H1 (cell line): ENCODE results near the gene ATP4A. TPM values are rescaled to one million over a fixed set of nuclear protein-coding genes. Genes with fewer than 3 reads are reported as not detected.

ENCODE experiments used
- CTCF ChIA-PET: fragments of 300-600 bp; sonication (Branson Sonifier 250); formaldehyde crosslinking; loops from one replicate; lab custom pipeline; 2021; ENCODE audit not compliant: partially characterized antibody; lab: Charles Lee
- POLR2A ChIA-PET: fragments of 300-600 bp; sonication (Branson Sonifier 250); formaldehyde crosslinking; loops from one replicate; lab custom pipeline; 2021; ENCODE audit warnings: inconsistent platforms; ENCODE audit not compliant: partially characterized antibody; lab: Charles Lee
- DNase-seq, 2 experiments: peaks; one replicate each; pipeline versions ENCODE4 v3.0.0 to v3.0.0-alpha.2; 2010 to 2022; ENCODE audit warnings: low spot score in 2 of 2, low read depth in 1 of 2, mixed read lengths in 1 of 2
- FAIRE-seq: peaks from 2 replicates; lab custom pipeline; 2011; peaks lifted over from hg19 to GRCh38; lab: Jason Lieb, UNC
- H2AFZ ChIP-seq: 2 replicates; pipeline ENCODE4 v1.8.1; 2012; ENCODE audit warnings: low read length, inconsistent platforms
- H2AK5ac ChIP-seq: 2 replicates; pipeline ENCODE4 v1.6.1; 2013; ENCODE audit warnings: low read depth, low read length
- H2BK120ac ChIP-seq: replicated peaks from 2 replicates; pipeline ENCODE3; 2013; ENCODE audit warnings: low read depth, low read length, inconsistent platforms
- H2BK12ac ChIP-seq: 2 replicates; pipeline ENCODE4 v1.6.1; 2013; ENCODE audit warnings: low read depth, low read length
- H2BK15ac ChIP-seq: 2 replicates; pipeline ENCODE4 v1.6.1; 2013; ENCODE audit warnings: low read length
- H2BK20ac ChIP-seq: 2 replicates; pipeline ENCODE4 v1.6.1; 2013; ENCODE audit warnings: low read length
- H2BK5ac ChIP-seq: 2 replicates; pipeline ENCODE4 v1.6.1; 2013; ENCODE audit warnings: low read depth, low read length
- H3K14ac ChIP-seq: 2 replicates; pipeline ENCODE4 v1.6.1; 2013; ENCODE audit warnings: inconsistent platforms; ENCODE audit not compliant: insufficient read length
- H3K18ac ChIP-seq: 2 replicates; pipeline ENCODE4 v1.6.1; 2013; ENCODE audit warnings: low read length; ENCODE audit errors: extremely low read depth
- H3K23ac ChIP-seq: 2 replicates; pipeline ENCODE4 v1.6.1; 2013; ENCODE audit warnings: inconsistent platforms; ENCODE audit not compliant: insufficient read length
- H3K23me2 ChIP-seq: 2 replicates; pipeline ENCODE4 v1.6.1; 2013; ENCODE audit warnings: low read depth, low read length
- H3K27ac ChIP-seq: 2 replicates; pipeline ENCODE4 v1.6.1; 2011; ENCODE audit warnings: low read depth, low read length, inconsistent platforms
- H3K27me3 ChIP-seq, 4 experiments: replicated peaks in 1 of 4; 1 replicate in 1 of 4; 2 replicates in 3 of 4; pipeline versions ENCODE4 v1.6.1 to v1.8.1; 2011 to 2013; ENCODE audit warnings: low read length in 3 of 4, mild to moderate bottlenecking in 3 of 4, inconsistent platforms in 2 of 4, mixed read lengths in 2 of 4, moderate library complexity in 1 of 4; ENCODE audit not compliant: control insufficient read depth in 3 of 4, insufficient read depth in 3 of 4; ENCODE audit errors: extremely low read depth in 1 of 4
- H3K36me3 ChIP-seq, 4 experiments: 2 replicates each; pipeline versions ENCODE4 v1.6.1 to v1.8.1; 2011 to 2013; ENCODE audit warnings: mild to moderate bottlenecking in 4 of 4, low read length in 3 of 4, moderate library complexity in 2 of 4, control low read depth in 1 of 4, inconsistent platforms in 1 of 4; ENCODE audit not compliant: insufficient read depth in 4 of 4, control insufficient read depth in 2 of 4
- H3K4ac ChIP-seq: replicated peaks from 2 replicates; pipeline ENCODE3; 2013; ENCODE audit warnings: low read length, low read depth, mixed read lengths, inconsistent platforms; ENCODE audit not compliant: insufficient read length
- H3K4me1 ChIP-seq, 4 experiments: replicated peaks in 1 of 4; 1 replicate in 1 of 4; 2 replicates in 3 of 4; pipeline versions ENCODE4 v1.6.1 to v1.8.1; 2011 to 2013; ENCODE audit warnings: low read length in 3 of 4, inconsistent platforms in 2 of 4, mixed read lengths in 1 of 4; ENCODE audit not compliant: insufficient read depth in 4 of 4, control insufficient read depth in 3 of 4
- H3K4me2 ChIP-seq, 2 experiments: 2 replicates each; pipeline versions ENCODE4 v1.6.1 to v1.8.1; 2011 to 2013; ENCODE audit warnings: low read depth in 2 of 2, low read length in 2 of 2, control low read depth in 1 of 2, inconsistent platforms in 1 of 2, mild to moderate bottlenecking in 1 of 2; ENCODE audit not compliant: insufficient read depth in 1 of 2
- H3K4me3 ChIP-seq, 4 experiments: fragments of 200-600, 300-600 bp in 1 of 4; sonication (generic), shearing (Covaris generic), sonication (Bioruptor Twin) in 1 of 4; 2 replicates each; pipeline versions ENCODE4 v1.5.1 to v1.8.1; 2011 to 2016; ENCODE audit warnings: low read length in 4 of 4, low read depth in 3 of 4, control low read depth in 2 of 4, inconsistent platforms in 2 of 4, mild to moderate bottlenecking in 2 of 4, mixed read lengths in 1 of 4, moderate library complexity in 1 of 4; ENCODE audit not compliant: insufficient read depth in 2 of 4; ENCODE audit errors: extremely low read depth in 1 of 4
- H3K56ac ChIP-seq: replicated peaks from 2 replicates; pipeline ENCODE3; 2013; ENCODE audit warnings: low read depth, mild to moderate bottlenecking, mixed read lengths, low read length, inconsistent platforms; ENCODE audit not compliant: insufficient read length
- H3K79me1 ChIP-seq: 2 replicates; pipeline ENCODE4 v1.6.1; 2013; ENCODE audit warnings: low read depth, low read length, control low read depth
- H3K79me2 ChIP-seq, 2 experiments: 2 replicates each; pipeline versions ENCODE4 v1.6.1 to v1.8.1; 2012 to 2013; ENCODE audit warnings: low read length in 2 of 2, mild to moderate bottlenecking in 2 of 2, inconsistent platforms in 1 of 2; ENCODE audit not compliant: insufficient read depth in 2 of 2, control insufficient read depth in 1 of 2
- H3K9ac ChIP-seq, 4 experiments: replicated peaks in 1 of 4; 1 replicate in 1 of 4; 2 replicates in 3 of 4; pipeline versions ENCODE4 v1.6.1 to v1.8.1; 2011 to 2013; ENCODE audit warnings: low read depth in 3 of 4, low read length in 3 of 4, control low read depth in 2 of 4, mild to moderate bottlenecking in 2 of 4, moderate library complexity in 2 of 4, inconsistent platforms in 1 of 4; ENCODE audit errors: extremely low read depth in 1 of 4
- H3K9me3 ChIP-seq, 2 experiments: 2 replicates each; pipeline versions ENCODE4 v1.6.1 to v1.8.1; 2012 to 2013; ENCODE audit warnings: mild to moderate bottlenecking in 2 of 2, moderate library complexity in 2 of 2, control low read depth in 1 of 2, inconsistent platforms in 1 of 2, low read depth in 1 of 2, low read length in 1 of 2, mixed read lengths in 1 of 2; ENCODE audit not compliant: insufficient read depth in 2 of 2
- H4K20me1 ChIP-seq, 2 experiments: replicated peaks in 1 of 2; 2 replicates each; pipeline versions ENCODE3 to v1.8.1; 2011 to 2013; ENCODE audit warnings: inconsistent platforms in 2 of 2, low read length in 2 of 2, mild to moderate bottlenecking in 1 of 2; ENCODE audit not compliant: insufficient read depth in 2 of 2, control insufficient read depth in 1 of 2
- H4K5ac ChIP-seq: 2 replicates; pipeline ENCODE4 v1.6.1; 2013; ENCODE audit warnings: low read length, low read depth, mixed read lengths, inconsistent platforms; ENCODE audit not compliant: insufficient read length
- H4K8ac ChIP-seq: 2 replicates; pipeline ENCODE4 v1.8.0; 2013; ENCODE audit warnings: mild to moderate bottlenecking, moderate library complexity, low read length, inconsistent platforms; ENCODE audit not compliant: insufficient read depth; ENCODE audit errors: extremely low read depth
- H4K91ac ChIP-seq: replicated peaks from 2 replicates; pipeline ENCODE3; 2013; ENCODE audit warnings: low read length, mixed read lengths, inconsistent platforms; ENCODE audit not compliant: insufficient read length
- POLR2AphosphoS5 ChIP-seq: IDR thresholded peaks from 2 replicates; pipeline ENCODE4 v1.6.1; 2011; ENCODE audit warnings: low read depth, low read length
- TCF12 ChIP-seq: IDR thresholded peaks from 2 replicates; pipeline ENCODE4 v1.6.1; 2011; ENCODE audit warnings: low read depth, mild to moderate bottlenecking, low read length
- WGBS, 2 experiments: shearing (Covaris generic) in 1 of 2; methylation state at CpG; one replicate each; pipeline versions ENCODE4 v1.1.6 to v1.1.7; 2013 to 2015; ENCODE audit warnings: low lambda C conversion rate in 2 of 2, mixed read lengths in 2 of 2, inconsistent platforms in 1 of 2, low coverage in 1 of 2, missing lambda C conversion rate in 1 of 2; ENCODE audit not compliant: insufficient replicate concordance in 2 of 2, insufficient coverage in 1 of 2, insufficient read length in 1 of 2; ENCODE audit errors: extremely low coverage in 1 of 2, missing lambda C conversion rate in 1 of 2; 5-methylcytosine and 5-hydroxymethylcytosine counted together
- polyA plus RNA-seq, 7 experiments: library from polyadenylated mRNA; depleted of rRNA in 3 of 7; stranded (reverse) in 5 of 7; unstranded in 2 of 7; fragments of >200 nt in 5 of 7; fragments of 200-250 nt in 2 of 7; gene quantifications; 1 replicate in 5 of 7; 2 replicates in 1 of 7; 4 replicates in 1 of 7; pipeline versions ENCODE4 v1.2.1 to v1.2.3, GENCODE V29; 2011 to 2013; ENCODE audit warnings: missing spikeins in 2 of 7, mixed read lengths in 2 of 7
- total RNA-seq: library from RNA; stranded (reverse); fragmentation: NEBNext Ultra II Directional; extraction: Animal tissue kit (Norgen Biotek cat#: 25700); gene quantifications from 2 replicates; pipeline ENCODE4 v1.2.1, GENCODE V29; 2021

The ATP4A gene
- total and polyA plus RNA-seq, 2 of the 8 experiments (the other 6 are each of a cell fraction or from before 2014, with no cell fraction given), result 0.50 to 1.2 TPM

- H2BK12ac ChIP-seq, result 0 out of 2 replicates have a peak overlapping the region, but pooled peaks have one; percentile 2
- H4K5ac ChIP-seq, result no peak overlapping the region
- no peak overlapping the region; the same call in 1 of the 2 replicates for H4K8ac ChIP-seq
- FAIRE-seq, result no peak
- peaks cover 3% of the 10 kb centered on the region; the same call in 1 of the 2 replicates for H3K23me2 ChIP-seq
- H3K23ac ChIP-seq, result no peak overlapping the region
- H3K9ac ChIP-seq, result no peak overlapping the region
- no peak overlapping the region for H3K14ac ChIP-seq
- H3K79me1 ChIP-seq, result no peaks in the 10 kb centered on the region; the same call in 1 of the 2 replicates
- no peak overlapping the region for H3K18ac ChIP-seq
- H3K4me2 ChIP-seq, result no peak overlapping the region
- no peak overlapping the region for H2AK5ac ChIP-seq
- H2BK15ac ChIP-seq, result no peak overlapping the region
- POLR2A ChIA-PET, result interaction anchor here (2.7 kb wide), 1 partner anchor 10 kb away, joined by 28 read pairs; no protein-coding TSS in a partner anchor
- DNase-seq, result no peak
- no peak overlapping the region for H2AFZ ChIP-seq
- WGBS, 2 experiments, result 88% methylated on average over 7 of the region's 7 CpGs; no CpG with 5 or more reads in 1 of the 2 experiments
- H3K4me1 ChIP-seq, result peaks cover 4 to 15% (median 10%) of the 10 kb centered on the region in 4 experiments; a peak in 6 of 7 replicates
- H3K79me2 ChIP-seq, result no peaks in the 10 kb centered on the region
- no peaks in the 10 kb centered on the region for H3K9me3 ChIP-seq
- H2BK5ac ChIP-seq, result no peak overlapping the region
- H4K20me1 ChIP-seq, result no peaks in the 10 kb centered on the region
- H2BK20ac ChIP-seq, result no peak overlapping the region
- no peak overlapping the region for H2BK120ac ChIP-seq
- H3K4ac ChIP-seq, result no peak overlapping the region
- no peak for TF ChIP-seq TCF12
- TF ChIP-seq POLR2AphosphoS5, result no peak
- TF ChIP-seq, all 59 proteins: peak for 0
- H4K91ac ChIP-seq, result no peak overlapping the region
- peaks cover 0 to 3% (median 1%) of the 10 kb centered on the region in 4 experiments; a peak in 1 of 7 replicates for H3K27me3 ChIP-seq
- no peak overlapping the region for H3K4me3 ChIP-seq
- no peak overlapping the region for H3K27ac ChIP-seq
- no peaks in the 10 kb centered on the region for H3K36me3 ChIP-seq
- CTCF ChIA-PET, result interaction anchor here (1.0 to 2.0 kb wide), 2 partner anchors 9 to 37 kb away, joined by 5 to 6 read pairs; no protein-coding TSS in a partner anchor
- H3K56ac ChIP-seq, result no peak overlapping the region
Observed at GRCh38 chr19:35519291-35519690, 44.2 kb downstream of the ATP4A start.
